ENCODE results near the gene ARHGAP26. TPM values are rescaled to one million over a fixed set of nuclear protein-coding genes. Genes with fewer than 3 reads are reported as not detected.
A peak's percentile ranks its signal among the peaks of the same experiment; 100 is the strongest.

The ARHGAP26 gene
- total and polyA plus RNA-seq, 12 donors, result 7.5 to 45.8 (median 37.2) TPM

DNA sequence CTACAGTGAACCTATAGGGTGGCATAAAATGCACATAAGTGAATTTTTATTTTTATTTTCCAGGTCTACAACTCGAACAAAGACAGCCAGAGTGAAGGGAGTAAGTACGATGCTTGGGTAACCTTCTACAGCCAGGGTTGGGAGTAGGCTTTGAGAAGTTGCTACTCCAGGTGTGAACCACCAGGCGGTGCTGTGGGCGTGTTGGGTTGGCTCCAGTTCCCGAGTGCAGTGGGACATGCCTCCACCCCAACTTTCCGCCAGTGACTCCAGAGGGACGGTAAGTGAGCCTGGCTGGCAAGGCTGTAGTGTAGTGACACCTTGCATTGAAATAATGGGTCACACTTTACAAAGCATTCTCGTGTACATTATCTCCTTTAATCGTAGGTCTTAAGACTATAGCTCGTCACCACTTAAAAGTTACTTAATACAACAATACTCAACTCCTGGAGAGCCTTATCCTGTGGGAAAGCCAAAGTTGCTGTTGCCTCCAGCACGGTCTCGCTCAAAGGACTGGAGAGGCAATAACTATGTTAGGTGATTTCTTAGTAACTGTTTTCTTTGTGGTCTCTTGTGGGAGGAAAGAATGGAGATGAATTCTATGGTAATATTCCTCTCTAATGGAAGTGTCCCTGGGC, 244.0 kb downstream of the ARHGAP26 start:
- Histone ChIP-seq H3K27me3 (no peaks in the 10 kb centered on the region), H3K9me3 (peaks cover 0 to 5% (median 0%) of the 10 kb centered on the region in 11 donors), H3K36me3 (peaks cover 0 to 41% (median 6%) of the 10 kb centered on the region in 9 donors), H3K27ac (no peak overlapping the region), H3K4me3 (no peak overlapping the region), H3K4me1 (peaks cover 0 to 27% (median 13%) of the 10 kb centered on the region in 9 donors)
- DNase-seq, result peak in 1 of 2 donors; percentile 39
- TF ChIP-seq, protein P1, sequence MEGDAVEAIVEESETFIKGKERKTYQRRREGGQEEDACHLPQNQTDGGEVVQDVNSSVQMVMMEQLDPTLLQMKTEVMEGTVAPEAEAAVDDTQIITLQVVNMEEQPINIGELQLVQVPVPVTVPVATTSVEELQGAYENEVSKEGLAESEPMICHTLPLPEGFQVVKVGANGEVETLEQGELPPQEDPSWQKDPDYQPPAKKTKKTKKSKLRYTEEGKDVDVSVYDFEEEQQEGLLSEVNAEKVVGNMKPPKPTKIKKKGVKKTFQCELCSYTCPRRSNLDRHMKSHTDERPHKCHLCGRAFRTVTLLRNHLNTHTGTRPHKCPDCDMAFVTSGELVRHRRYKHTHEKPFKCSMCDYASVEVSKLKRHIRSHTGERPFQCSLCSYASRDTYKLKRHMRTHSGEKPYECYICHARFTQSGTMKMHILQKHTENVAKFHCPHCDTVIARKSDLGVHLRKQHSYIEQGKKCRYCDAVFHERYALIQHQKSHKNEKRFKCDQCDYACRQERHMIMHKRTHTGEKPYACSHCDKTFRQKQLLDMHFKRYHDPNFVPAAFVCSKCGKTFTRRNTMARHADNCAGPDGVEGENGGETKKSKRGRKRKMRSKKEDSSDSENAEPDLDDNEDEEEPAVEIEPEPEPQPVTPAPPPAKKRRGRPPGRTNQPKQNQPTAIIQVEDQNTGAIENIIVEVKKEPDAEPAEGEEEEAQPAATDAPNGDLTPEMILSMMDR (IDR thresholded peaks at IDR 0.05), result peak in 8 of 9 donors; percentile 19 to 51 (median 38)
- WGBS, 2 donors, result 74 to 79% methylated on average over 12 of the region's 12 CpGs
- intact Hi-C loops (cut with DNase I), result loop anchor here in 4 of 10 donors (5.0 to 10.0 kb wide), 3 partner anchors 388 to 811 kb away; partner anchors contain the start of gene NR3C1 (in 4 of the 4)
- peak in 6 of 8 donors; percentile 25 to 70 (median 38) for ATAC-seq

DNA sequence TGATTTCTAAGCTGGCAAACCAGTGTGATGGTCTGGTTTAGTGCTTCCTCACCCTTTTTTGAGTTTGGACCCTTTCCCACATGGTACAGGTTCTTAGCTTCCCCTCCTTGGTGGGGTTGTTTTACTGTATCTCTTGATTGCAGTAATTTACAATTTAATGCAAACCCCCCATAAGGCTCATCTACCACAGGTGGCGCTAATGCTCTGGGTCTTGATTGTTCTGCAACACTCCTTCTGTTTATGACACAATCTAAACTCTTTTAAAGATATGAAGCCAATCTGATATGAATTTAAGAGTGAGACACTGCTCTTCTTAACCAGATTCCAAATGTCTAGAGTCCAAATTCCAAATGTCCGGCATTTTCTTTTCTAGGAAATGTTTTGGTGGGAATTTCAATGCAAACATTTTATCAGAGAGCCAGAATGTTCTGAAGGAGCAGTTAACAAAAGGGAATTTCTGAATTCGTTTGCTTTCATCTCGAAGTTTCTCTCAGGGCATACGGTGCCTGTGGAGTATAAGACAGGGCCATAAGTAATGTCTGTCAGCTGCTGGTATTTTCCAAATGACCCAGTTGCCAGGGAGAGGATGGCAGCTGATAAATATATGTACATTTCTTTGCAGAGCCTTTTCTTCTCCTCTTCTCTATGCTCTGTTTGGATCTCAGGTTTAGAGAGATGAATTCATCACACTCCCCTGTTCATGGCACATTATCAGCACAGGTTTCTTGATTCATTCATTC, 246.8 kb downstream of the ARHGAP26 start:
- Histone ChIP-seq H3K4me3 (no peak overlapping the region), H3K27ac (no peak overlapping the region)

DNA sequence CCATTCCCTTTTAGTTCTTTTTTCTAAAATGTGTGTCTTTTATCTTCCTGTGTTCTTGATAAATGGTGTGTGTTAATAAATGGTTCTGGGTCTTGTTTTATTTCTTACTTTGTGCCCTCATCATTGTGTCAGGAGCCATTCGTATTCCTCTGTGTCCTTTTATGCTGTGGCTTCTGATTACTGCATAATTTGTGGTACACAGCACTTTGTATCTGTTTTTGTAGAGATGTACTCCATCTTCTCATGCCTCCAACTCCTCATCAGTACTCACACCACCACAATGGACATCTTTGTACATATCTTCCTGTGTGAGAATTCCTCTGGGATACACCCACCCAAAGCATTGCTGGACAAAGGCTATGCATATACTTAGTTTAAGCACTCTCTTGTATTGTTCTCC, 247.4 kb downstream of the ARHGAP26 start:
- TF ChIP-seq, protein P1 (IDR thresholded peaks at IDR 0.05), result no peak
- ATAC-seq (no peak), DNase-seq (no peak)
- intact Hi-C loops (cut with DNase I), result loop anchor here in 3 of 10 donors (10.0 kb wide), 2 partner anchors 387 to 807 kb away; partner anchors contain the start of gene NR3C1 (in 2 of the 3)
- WGBS, 2 donors, result 91 to 96% methylated on average over 1 of the region's 1 CpG
- Histone ChIP-seq H3K4me1 (peaks cover 0 to 26% (median 12%) of the 10 kb centered on the region in 9 donors), H3K9me3 (peaks cover 0 to 5% (median 0%) of the 10 kb centered on the region in 11 donors), H3K36me3 (peaks cover 0 to 45% (median 6%) of the 10 kb centered on the region in 9 donors), H3K27ac (no peak overlapping the region), H3K4me3 (no peak overlapping the region), H3K27me3 (no peaks in the 10 kb centered on the region)

More for the DNA sequence above, 246.8 kb downstream of the ARHGAP26 start:
- peak in 1 of 2 donors; percentile 32 for DNase-seq
- H3K4me1 ChIP-seq, result peaks cover 0 to 25% (median 9%) of the 10 kb centered on the region in 9 donors
- intact Hi-C loops (cut with DNase I), result loop anchor here in 3 of 10 donors (10.0 kb wide), 2 partner anchors 388 to 808 kb away; partner anchors contain the start of gene NR3C1 (in 2 of the 3)
- H3K27me3 ChIP-seq, result no peaks in the 10 kb centered on the region
- H3K36me3 ChIP-seq, result peaks cover 0 to 45% (median 6%) of the 10 kb centered on the region in 9 donors
- TF ChIP-seq, protein P1 (IDR thresholded peaks at IDR 0.05), result peak in 8 of 9 donors; percentile 21 to 59 (median 42)
- 51 to 65% methylated on average over 5 of the region's 5 CpGs for WGBS, 2 donors
- H3K9me3 ChIP-seq, result peaks cover 0 to 5% (median 0%) of the 10 kb centered on the region in 11 donors
- peak in 2 of 8 donors; percentile 46 to 48 for ATAC-seq

DNA sequence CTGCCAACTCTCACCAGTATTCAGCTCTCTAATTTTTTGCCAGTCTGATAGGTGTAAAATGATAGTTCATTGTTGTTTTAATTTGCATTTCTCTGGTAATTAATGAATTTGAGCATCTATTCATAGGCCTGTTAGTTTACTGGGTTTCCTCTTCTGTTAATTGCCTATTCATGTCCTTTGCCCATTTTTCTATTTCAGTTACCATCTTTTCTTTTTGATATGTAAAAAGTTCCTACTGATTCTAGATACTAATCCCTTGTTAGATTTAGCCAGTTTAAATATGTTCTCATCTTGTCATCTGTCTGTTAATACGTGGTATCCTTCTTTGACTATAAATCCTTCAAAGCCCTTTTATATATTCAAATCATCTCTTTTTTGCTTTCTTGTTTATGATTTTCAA, 247.8 kb downstream of the ARHGAP26 start:
- no peak for DNase-seq
- 97 to 98% methylated on average over 1 of the region's 1 CpG for WGBS, 2 donors
- Histone ChIP-seq H3K27me3 (no peaks in the 10 kb centered on the region), H3K36me3 (peaks cover 0 to 45% (median 6%) of the 10 kb centered on the region in 9 donors), H3K4me1 (peaks cover 4 to 30% (median 17%) of the 10 kb centered on the region in 9 donors), H3K4me3 (no peak overlapping the region), H3K27ac (no peak overlapping the region), H3K9me3 (peaks cover 0 to 5% (median 0%) of the 10 kb centered on the region in 11 donors)
- TF ChIP-seq, protein P1 (IDR thresholded peaks at IDR 0.05), result no peak
- intact Hi-C loops (cut with DNase I), result loop anchor here in 3 of 10 donors (10.0 kb wide), 2 partner anchors 387 to 807 kb away; partner anchors contain the start of gene NR3C1 (in 2 of the 3)
- ATAC-seq, result no peak

Measured in heart right ventricle (tissue), 16 donors.